HG03439 (cell line): ENCODE data around the gene MDK.

Experiments used
- ATAC-seq: cut with Tn5 transposase; IDR thresholded peaks from one replicate; pipeline ENCODE4 v1.9.1; 2021; ENCODE audit warnings: mild to moderate bottlenecking, moderate library complexity; ENCODE audit not compliant: unreplicated experiment

Gene MDK

GRCh38 chr11:46381819-46382645 is 563 bp downstream of the MDK start:
- ATAC-seq, result no peak

GRCh38 chr11:46382646-46383403 is 1.4 kb downstream of the MDK start:
- no peak for ATAC-seq

- no peak for ATAC-seq
These were observed 1.9 kb downstream of the MDK start for GRCh38 chr11:46383404-46383758.

GRCh38 chr11:46383974-46384701 is 2.7 kb downstream of the MDK start:
- ATAC-seq, result no peak

- ATAC-seq, result no peak
These were observed 3.9 kb downstream of the MDK start for GRCh38 chr11:46385169-46386004.

- ATAC-seq, result no peak
These were observed 4.6 kb downstream of the MDK start for GRCh38 chr11:46386005-46386578.

GRCh38 chr11:46386674-46387073 is 5.2 kb downstream of the MDK start:
- ATAC-seq, result no peak

GRCh38 chr11:46387456-46387855 is 6.0 kb downstream of the MDK start:
- ATAC-seq, result no peak

GRCh38 chr11:46387919-46388618 is 6.6 kb downstream of the MDK start:
- no peak for ATAC-seq

GRCh38 chr11:46388619-46389449 is 7.4 kb downstream of the MDK start:
- ATAC-seq, result no peak

GRCh38 chr11:46389450-46390330 is 8.2 kb downstream of the MDK start:
- ATAC-seq, result peak; percentile 49

GRCh38 chr11:46390331-46391171 is 9.1 kb downstream of the MDK start:
- ATAC-seq, result no peak

- ATAC-seq, result no peak
These were observed 9.7 kb downstream of the MDK start for GRCh38 chr11:46391186-46391577.

GRCh38 chr11:46391578-46392420 is 10.3 kb downstream of the MDK start, which contains the start of gene CHRM4:
TSS of gene CHRM4 (minus strand) at chr11:46391776. CDS start at chr11:46386557, 5,219 bp downstream.
- no peak for ATAC-seq

GRCh38 chr11:46392421-46393230 is 11.2 kb downstream of the MDK start:
- peak; percentile 55 for ATAC-seq
